HEK293 (cell line): Measurements from ENCODE around the gene TSPAN11.

Experiments
- CTCF ChIA-PET: fragments of 350-600 bp; formaldehyde crosslinking; extraction: SDS; loops from one replicate; lab custom pipeline; 2021; ENCODE audit warnings: antibody characterized with exemption; lab: Yijun Ruan, JAX
- POLR2A ChIA-PET: fragments of 300-600 bp; formaldehyde crosslinking; extraction: SDS; loops from one replicate; lab custom pipeline; 2020; ENCODE audit warnings: antibody characterized with exemption, inconsistent platforms; lab: Yijun Ruan, JAX
- H3K27ac ChIP-seq: fragments of 200-500 bp; sonication (Bioruptor generic); 2 replicates; pipeline ENCODE4 v1.5.1; 2014; ENCODE audit warnings: low read depth, low read length, control low read depth, inconsistent platforms; ENCODE audit errors: extremely low read depth
- H3K36me3 ChIP-seq, 2 experiments: fragments of 200-500 bp in 1 of 2; sonication (Bioruptor generic) in 1 of 2; 1 replicate in 1 of 2; 2 replicates in 1 of 2; pipeline ENCODE4 v1.5.1; 2014 to 2017; ENCODE audit warnings: inconsistent platforms in 2 of 2, low read length in 2 of 2; ENCODE audit not compliant: control insufficient read depth in 2 of 2, insufficient read depth in 1 of 2
- H3K4me1 ChIP-seq: fragments of 200-500 bp; sonication (Bioruptor generic); 2 replicates; pipeline ENCODE4 v1.5.1; 2014; ENCODE audit warnings: mild to moderate bottlenecking, low read length, inconsistent platforms; ENCODE audit not compliant: control insufficient read depth, insufficient read depth
- H3K4me3 ChIP-seq: 2 replicates; pipeline ENCODE4 v1.5.1; 2011; ENCODE audit warnings: low read depth, mild to moderate bottlenecking, control low read depth, low read length, moderate library complexity
- H3K9me3 ChIP-seq: fragments of 200-500 bp; sonication (Bioruptor generic); 2 replicates; pipeline ENCODE4 v1.5.1; 2014; ENCODE audit warnings: low read depth, low read length, inconsistent platforms; ENCODE audit not compliant: control insufficient read depth, insufficient read depth
- BCL11A ChIP-seq: fragments of 450-650 bp; formaldehyde crosslinking; IDR thresholded peaks from 2 replicates; pipeline ENCODE4 v1.5.1; 2016; ENCODE audit warnings: low read depth, missing biosample characterization, missing genetic modification characterization
- HOXC10 ChIP-seq: sonication (generic); formaldehyde crosslinking; IDR thresholded peaks from 2 replicates; pipeline ENCODE4 v1.8.1; 2023; ENCODE audit warnings: mild to moderate bottlenecking, missing genetic modification reagents
- KLF16 ChIP-seq: fragments of 450-650 bp; formaldehyde crosslinking; IDR thresholded peaks from 2 replicates; pipeline ENCODE4 v1.5.1; 2017; ENCODE audit warnings: missing biosample characterization, missing genetic modification characterization
- OSR2 ChIP-seq: fragments of 450-650 bp; formaldehyde crosslinking; IDR thresholded peaks from 2 replicates; pipeline ENCODE4 v1.5.1; 2016; ENCODE audit warnings: missing biosample characterization, missing genetic modification characterization
- ZBTB20 ChIP-seq: fragments of 450-650 bp; formaldehyde crosslinking; IDR thresholded peaks from 2 replicates; pipeline ENCODE4 v1.5.1; 2016; ENCODE audit warnings: missing biosample characterization, missing genetic modification characterization
- ZNF16 ChIP-seq: fragments of 450-650 bp; formaldehyde crosslinking; IDR thresholded peaks from 2 replicates; pipeline ENCODE4 v1.5.1; 2016; ENCODE audit warnings: low read depth, missing biosample characterization, missing genetic modification characterization
- ZNF211 ChIP-seq: fragments of 450-650 bp; formaldehyde crosslinking; IDR thresholded peaks from 2 replicates; pipeline ENCODE4 v1.5.1; 2016; ENCODE audit warnings: low read depth, missing biosample characterization, missing genetic modification characterization
- ZNF23 ChIP-seq: fragments of 450-650 bp; formaldehyde crosslinking; IDR thresholded peaks from 2 replicates; pipeline ENCODE4 v1.5.1; 2016; ENCODE audit warnings: missing biosample characterization, missing genetic modification characterization, borderline replicate concordance
- ZNF292 ChIP-seq: fragments of 450-650 bp; formaldehyde crosslinking; IDR thresholded peaks from 2 replicates; pipeline ENCODE4 v1.5.1; 2016; ENCODE audit warnings: low read depth, missing biosample characterization, missing genetic modification characterization, borderline replicate concordance
- ZNF354C ChIP-seq: fragments of 450-650 bp; formaldehyde crosslinking; IDR thresholded peaks from 2 replicates; pipeline ENCODE4 v1.5.1; 2016; ENCODE audit warnings: missing biosample characterization, missing genetic modification characterization, low read depth, borderline replicate concordance
- ZNF391 ChIP-seq: fragments of 450-650 bp; formaldehyde crosslinking; IDR thresholded peaks from 2 replicates; pipeline ENCODE4 v1.5.1; 2016; ENCODE audit warnings: low read depth, missing biosample characterization, missing genetic modification characterization, borderline replicate concordance
- ZNF398 ChIP-seq: fragments of 450-650 bp; formaldehyde crosslinking; IDR thresholded peaks from 2 replicates; pipeline ENCODE4 v1.5.1; 2017; ENCODE audit warnings: missing biosample characterization, missing genetic modification characterization
- ZNF571 ChIP-seq: fragments of 450-650 bp; formaldehyde crosslinking; IDR thresholded peaks from 2 replicates; pipeline ENCODE4 v1.5.0; 2017; ENCODE audit warnings: missing biosample characterization, missing genetic modification characterization
- ZNF76 ChIP-seq: fragments of 450-650 bp; formaldehyde crosslinking; IDR thresholded peaks from 2 replicates; pipeline ENCODE4; 2016; ENCODE audit warnings: low read depth, missing biosample characterization, missing genetic modification characterization, borderline replicate concordance
- ZNF792 ChIP-seq: fragments of 450-650 bp; formaldehyde crosslinking; IDR thresholded peaks from 2 replicates; pipeline ENCODE4 v1.5.1; 2016; ENCODE audit warnings: missing biosample characterization, missing genetic modification characterization
- TF ChIP-seq, protein P1 (sequence below): fragments of 450-650 bp; IDR thresholded peaks from 2 replicates; pipeline ENCODE4 v1.5.1; 2018; ENCODE audit warnings: missing biosample characterization, missing genetic modification characterization
- TF ChIP-seq, protein P2 (sequence below): sonication (generic); formaldehyde crosslinking; IDR thresholded peaks from 2 replicates; pipeline ENCODE4 v1.8.1; 2022; ENCODE audit warnings: mild to moderate bottlenecking, moderate library complexity, missing genetic modification reagents
- TF ChIP-seq, protein P3 (sequence below): fragments of 450-650 bp; formaldehyde crosslinking; IDR thresholded peaks from 2 replicates; pipeline ENCODE4 v1.5.1; 2016; ENCODE audit warnings: missing biosample characterization, missing genetic modification characterization, borderline replicate concordance
- TF ChIP-seq, protein P4 (sequence below): fragments of 450-650 bp; formaldehyde crosslinking; IDR thresholded peaks from 2 replicates; pipeline ENCODE4 v1.5.1; 2016; ENCODE audit warnings: missing biosample characterization, missing genetic modification characterization

The TSPAN11 gene

DNA sequence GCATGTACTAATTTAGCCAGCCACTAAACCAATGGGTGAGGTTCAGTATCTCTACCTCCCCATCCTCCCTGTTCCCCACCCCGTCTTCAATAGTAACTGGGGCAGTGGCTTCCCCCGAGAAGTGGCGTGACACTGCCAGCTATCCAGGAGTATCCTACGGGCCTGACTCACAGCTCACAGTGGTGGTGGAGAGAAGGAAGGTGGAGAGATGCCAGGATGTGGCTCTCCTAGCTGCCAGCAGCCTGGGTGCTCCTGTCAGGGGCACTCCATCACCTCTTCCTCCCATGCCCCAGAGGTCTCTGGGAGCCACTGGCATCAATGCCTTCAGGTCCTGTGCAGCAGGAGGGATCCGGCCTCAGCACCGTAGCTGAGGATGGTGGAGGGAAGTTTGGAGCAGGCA lies 49.0 kb downstream of the TSPAN11 start:
- no peaks in the 10 kb centered on the region for H3K36me3 ChIP-seq
- H3K27ac ChIP-seq, result no peak overlapping the region
- no peak overlapping the region for H3K4me3 ChIP-seq
- POLR2A ChIA-PET, result no interaction called here
- TF ChIP-seq ZNF211 (no peak), ZBTB20 (tag by site-specific recombination) (no peak), ZNF354C (no peak), ZNF76 (tag by site-specific recombination) (no peak), ZNF571 (tag by site-specific recombination) (no peak), ZNF391 (tag by site-specific recombination) (no peak), KLF16 (tag by site-specific recombination) (no peak), ZNF292 (tag by site-specific recombination) (no peak), OSR2 (tag by site-specific recombination) (no peak), ZNF792 (tag by site-specific recombination) (no peak), ZNF23 (no peak), BCL11A (tag by site-specific recombination) (no peak), ZNF398 (tag by site-specific recombination) (no peak), ZNF16 (tag by site-specific recombination) (no peak), HOXC10 (CRISPR knock-in tag) (no peak)
- TF ChIP-seq, protein P1, sequence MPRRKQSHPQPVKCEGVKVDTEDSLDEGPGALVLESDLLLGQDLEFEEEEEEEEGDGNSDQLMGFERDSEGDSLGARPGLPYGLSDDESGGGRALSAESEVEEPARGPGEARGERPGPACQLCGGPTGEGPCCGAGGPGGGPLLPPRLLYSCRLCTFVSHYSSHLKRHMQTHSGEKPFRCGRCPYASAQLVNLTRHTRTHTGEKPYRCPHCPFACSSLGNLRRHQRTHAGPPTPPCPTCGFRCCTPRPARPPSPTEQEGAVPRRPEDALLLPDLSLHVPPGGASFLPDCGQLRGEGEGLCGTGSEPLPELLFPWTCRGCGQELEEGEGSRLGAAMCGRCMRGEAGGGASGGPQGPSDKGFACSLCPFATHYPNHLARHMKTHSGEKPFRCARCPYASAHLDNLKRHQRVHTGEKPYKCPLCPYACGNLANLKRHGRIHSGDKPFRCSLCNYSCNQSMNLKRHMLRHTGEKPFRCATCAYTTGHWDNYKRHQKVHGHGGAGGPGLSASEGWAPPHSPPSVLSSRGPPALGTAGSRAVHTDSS, result no peak
- TF ChIP-seq, protein P2, sequence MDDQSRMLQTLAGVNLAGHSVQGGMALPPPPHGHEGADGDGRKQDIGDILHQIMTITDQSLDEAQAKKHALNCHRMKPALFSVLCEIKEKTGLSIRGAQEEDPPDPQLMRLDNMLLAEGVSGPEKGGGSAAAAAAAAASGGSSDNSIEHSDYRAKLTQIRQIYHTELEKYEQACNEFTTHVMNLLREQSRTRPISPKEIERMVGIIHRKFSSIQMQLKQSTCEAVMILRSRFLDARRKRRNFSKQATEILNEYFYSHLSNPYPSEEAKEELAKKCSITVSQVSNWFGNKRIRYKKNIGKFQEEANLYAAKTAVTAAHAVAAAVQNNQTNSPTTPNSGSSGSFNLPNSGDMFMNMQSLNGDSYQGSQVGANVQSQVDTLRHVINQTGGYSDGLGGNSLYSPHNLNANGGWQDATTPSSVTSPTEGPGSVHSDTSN (CRISPR knock-in tag), result no peak
- TF ChIP-seq, protein P3, sequence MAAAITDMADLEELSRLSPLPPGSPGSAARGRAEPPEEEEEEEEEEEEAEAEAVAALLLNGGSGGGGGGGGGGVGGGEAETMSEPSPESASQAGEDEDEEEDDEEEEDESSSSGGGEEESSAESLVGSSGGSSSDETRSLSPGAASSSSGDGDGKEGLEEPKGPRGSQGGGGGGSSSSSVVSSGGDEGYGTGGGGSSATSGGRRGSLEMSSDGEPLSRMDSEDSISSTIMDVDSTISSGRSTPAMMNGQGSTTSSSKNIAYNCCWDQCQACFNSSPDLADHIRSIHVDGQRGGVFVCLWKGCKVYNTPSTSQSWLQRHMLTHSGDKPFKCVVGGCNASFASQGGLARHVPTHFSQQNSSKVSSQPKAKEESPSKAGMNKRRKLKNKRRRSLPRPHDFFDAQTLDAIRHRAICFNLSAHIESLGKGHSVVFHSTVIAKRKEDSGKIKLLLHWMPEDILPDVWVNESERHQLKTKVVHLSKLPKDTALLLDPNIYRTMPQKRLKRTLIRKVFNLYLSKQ (tag by site-specific recombination), result no peak
- TF ChIP-seq, protein P4, sequence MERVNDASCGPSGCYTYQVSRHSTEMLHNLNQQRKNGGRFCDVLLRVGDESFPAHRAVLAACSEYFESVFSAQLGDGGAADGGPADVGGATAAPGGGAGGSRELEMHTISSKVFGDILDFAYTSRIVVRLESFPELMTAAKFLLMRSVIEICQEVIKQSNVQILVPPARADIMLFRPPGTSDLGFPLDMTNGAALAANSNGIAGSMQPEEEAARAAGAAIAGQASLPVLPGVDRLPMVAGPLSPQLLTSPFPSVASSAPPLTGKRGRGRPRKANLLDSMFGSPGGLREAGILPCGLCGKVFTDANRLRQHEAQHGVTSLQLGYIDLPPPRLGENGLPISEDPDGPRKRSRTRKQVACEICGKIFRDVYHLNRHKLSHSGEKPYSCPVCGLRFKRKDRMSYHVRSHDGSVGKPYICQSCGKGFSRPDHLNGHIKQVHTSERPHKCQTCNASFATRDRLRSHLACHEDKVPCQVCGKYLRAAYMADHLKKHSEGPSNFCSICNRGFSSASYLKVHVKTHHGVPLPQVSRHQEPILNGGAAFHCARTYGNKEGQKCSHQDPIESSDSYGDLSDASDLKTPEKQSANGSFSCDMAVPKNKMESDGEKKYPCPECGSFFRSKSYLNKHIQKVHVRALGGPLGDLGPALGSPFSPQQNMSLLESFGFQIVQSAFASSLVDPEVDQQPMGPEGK (tag by site-specific recombination), result no peak
- H3K9me3 ChIP-seq, result no peaks in the 10 kb centered on the region
- CTCF ChIA-PET, result interaction anchor here (0.6 to 1.5 kb wide), 3 partner anchors 9 to 604 kb away, joined by 3 to 4 read pairs (median 4); no protein-coding TSS in a partner anchor
- H3K4me1 ChIP-seq, result no peaks in the 10 kb centered on the region
